ENCODE measurements around the gene CABYR.
"Not testable (repeated sequence)": the region's sequence is repeated elsewhere in the genome, so short reads cannot be mapped to it uniquely, and the experiment has no call there.

CABYR gene

DNA sequence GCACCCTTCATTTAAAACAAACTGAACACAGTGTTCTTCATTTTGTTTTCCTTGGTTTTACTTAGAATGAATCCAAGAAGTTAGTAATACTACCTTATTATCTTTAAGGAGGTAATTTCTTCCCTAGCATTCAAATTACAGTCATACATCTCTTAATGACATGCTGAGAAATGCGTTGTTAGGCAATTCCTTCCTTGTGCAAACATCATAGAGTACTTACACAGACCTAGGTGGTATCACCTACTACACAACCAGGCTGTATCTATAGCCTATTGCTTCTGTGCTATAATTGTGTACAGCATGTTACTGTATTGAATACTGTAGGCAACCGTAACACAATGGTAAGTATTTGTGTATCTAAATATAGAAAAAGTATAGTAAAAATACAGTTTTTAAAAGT lies 8.4 kb upstream of the CABYR start:
- no peak for DNase-seq

DNA sequence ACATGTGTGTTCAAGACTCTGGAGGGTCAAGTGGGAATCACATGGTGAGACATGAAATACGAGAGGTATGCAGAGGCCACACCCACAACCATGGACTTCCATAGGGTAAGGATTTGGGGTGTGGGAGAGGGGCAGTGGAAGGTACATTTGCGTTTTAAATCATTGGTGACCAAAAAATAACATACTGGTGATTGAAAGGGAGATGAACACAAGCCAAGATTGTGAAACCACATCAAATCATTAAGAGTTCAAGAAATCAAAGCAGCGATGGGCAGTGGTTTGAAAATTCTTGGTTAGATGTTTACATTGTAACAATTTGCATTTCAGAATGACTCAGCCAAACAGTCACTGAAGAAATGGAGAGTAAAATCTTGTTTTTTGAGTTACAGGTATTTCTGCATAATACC lies 1.9 kb upstream of the CABYR start:
- no peak for DNase-seq

DNA sequence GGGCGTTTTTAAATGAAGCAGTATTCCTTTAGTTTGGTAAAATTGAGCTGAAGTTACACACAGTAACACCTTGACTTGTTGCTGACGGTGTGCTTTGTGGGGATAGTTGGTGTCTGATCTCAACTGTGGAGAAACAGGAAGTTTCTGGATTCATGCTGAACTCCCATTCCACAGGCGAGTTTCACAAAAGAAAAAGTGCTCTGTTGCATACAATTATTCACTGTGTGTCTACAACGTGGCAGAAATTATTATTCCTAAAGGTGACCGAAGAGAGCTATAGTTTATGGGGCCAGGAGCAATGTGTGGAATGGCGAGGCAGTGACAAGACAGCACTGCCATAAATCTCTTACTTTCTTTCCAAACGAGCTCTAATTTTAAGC lies 463 bp upstream of the CABYR start:
- DNase-seq: no peak

DNA sequence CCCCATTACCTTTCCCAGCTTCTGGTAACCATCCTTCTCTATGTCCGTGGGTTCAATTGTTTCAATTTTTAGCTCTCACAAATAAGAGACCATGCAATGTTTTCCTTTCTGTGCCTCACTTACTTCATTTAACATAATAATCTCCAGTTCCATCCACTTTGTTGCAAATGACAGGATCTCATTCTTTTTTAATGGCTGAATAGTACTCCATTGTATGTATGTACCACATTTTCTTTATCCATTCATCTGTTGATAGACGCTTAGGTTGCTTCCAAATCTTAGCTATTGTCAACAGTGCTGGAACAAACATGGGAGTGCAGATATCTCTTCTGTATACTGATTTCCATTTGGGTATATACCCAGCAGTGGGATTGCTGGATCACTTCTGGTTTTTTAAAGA lies 1.8 kb downstream of the CABYR start:
- no peak for DNase-seq

DNA sequence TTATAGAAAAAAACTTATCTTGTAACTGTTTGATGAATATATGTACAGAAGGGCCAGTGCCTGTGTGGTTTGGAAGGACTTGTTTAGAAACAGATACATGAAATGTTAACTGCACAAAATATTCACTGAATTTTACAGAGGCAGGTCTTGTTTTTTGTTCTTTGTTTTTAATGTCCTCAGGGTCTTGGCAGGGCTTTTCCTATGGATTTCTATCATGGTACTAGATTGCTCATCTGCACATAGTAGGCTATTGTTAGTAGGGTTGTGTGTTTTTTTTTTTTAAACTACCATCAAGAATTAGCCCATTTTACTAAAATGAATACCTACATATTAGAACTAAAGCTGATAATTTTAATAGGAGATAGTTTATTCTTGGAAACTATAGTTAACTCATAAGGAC lies 3.5 kb downstream of the CABYR start:
- DNase-seq: no peak

DNA sequence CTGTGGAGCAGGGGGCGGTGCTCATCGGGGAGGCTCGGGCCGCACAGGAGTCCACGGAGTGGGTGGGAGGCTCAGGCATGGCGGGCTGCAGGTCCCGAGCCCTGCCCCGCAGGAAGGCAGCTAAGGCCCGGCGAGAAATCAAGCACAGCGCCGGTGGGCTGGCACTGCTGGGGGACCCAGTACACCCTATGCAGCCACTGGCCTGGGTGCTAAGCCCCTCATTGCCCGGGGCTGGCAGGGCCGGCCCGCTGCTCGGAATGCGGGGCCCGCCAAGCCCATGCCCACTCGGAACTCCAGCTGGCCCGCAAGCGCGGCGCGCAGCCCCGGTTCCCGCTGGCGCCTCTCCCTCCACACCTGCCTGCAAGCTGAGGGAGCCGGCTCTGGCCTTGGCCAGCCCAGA lies 10.7 kb downstream of the CABYR start:
- not testable (repeated sequence) for DNase-seq

DNA sequence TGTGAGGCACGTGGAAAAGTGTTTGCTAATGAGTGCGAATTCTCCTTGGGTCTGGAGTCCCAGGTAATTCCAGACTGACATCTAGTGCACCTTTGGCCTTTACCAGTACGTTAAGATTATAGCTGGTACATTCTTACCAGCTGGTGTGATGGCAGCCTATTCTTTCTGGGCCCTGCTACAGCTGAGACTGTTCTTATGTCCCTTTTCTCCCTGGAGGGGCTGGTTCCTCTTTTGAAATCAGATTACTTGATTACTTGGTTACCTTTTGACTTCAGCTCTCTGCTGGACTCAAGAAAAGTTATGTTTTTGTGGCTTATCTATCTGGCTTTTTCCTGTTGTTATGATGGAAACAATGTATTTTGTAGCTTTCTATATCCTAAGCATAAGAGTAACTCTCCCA lies 14.5 kb downstream of the CABYR start:
- DNase-seq: no peak

DNA sequence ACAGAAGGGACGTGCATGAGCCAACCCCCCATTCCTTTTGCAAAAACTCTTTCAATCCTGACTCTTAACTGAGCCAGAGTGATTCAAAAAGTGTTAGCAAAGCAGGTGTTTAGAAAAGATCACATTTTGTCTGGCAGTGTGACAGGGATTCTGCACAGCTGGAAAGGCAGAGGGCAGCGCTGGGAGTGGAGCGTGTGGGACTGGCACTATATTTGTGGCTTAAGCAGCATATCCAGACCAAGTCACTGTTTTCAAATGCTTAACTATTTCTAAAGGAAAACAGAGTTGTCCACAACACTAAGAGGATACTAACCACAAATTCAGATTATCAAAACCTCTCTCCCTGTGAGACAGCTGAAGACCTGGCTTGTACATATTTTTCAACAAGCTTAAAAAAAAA lies 19.0 kb downstream of the CABYR start:
- no peak for DNase-seq

DNA sequence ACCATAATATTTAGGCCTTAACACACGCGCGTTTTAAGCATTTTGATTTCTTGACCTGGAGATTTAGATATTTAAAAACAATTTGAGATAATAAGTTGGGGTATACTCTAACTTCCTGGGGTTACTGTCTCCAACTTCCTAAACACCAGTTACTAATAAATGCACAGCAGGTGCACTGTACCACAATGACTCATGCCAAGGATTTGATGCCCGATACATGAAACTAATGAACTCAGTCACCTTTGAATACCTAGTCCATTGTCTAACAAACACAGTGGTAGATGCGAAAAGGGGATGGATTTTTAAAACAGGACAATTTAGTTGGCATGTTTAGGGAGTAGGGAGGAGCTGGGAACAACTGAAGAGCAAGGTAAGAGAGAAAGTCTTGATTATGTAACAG lies 21.2 kb downstream of the CABYR start:
- no peak for DNase-seq

DNA sequence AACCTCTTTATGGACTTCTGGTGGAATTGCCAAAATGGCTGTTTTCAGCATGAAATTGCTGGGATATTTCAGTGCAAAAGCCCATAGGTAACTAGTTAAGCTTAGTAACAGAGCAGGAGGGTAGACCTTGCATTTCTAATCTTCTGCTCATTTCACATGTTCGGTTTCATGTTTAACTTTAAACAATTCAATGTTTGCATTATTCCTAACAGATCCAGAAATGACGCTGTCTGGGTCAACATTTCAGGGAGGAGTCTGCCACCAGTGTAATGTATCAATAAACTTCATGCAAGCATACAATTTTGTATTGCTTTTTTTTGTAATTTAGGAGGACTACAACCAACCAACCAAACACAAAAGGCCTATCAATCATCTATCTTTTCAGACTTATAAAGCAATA lies 22.4 kb downstream of the CABYR start:
- DNase-seq: no peak

DNA sequence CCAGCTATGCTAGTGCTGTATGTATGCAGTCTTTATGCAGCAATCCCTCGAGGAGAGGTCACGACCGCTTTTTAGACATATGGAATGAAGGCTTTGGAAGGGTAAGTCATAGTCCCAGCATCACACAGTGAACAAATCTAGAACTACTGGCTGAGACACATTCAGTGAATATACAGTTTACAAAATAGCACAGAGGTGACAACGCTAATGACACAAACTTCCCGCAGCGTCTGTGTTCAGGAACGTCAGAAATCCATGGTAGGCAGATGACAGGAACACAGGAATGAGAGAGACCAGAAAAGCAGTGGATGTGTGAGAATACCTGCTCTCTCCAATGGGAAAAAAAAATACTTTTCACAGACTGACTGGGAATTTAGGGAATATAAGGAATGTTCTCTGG lies 29.6 kb downstream of the CABYR start:
- no peak for DNase-seq

DNA sequence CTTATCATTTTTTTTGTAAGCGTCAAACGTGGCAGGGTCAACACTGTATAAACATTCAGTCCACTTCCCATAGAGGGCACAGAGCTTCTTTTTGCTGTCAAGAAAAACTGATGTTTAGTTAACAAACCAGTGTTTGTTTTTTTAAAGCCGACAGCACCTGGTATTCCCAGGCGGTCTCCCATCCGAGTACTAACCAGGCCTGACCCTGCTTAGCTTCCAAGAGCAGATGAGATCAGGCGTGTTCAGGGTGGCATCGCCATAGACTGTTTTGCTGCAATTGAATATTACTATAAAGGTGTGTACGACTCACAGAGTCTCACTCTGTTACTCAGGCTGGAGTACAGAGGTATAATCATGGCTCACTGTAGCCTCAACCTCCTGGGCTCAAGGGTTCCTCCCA lies 31.5 kb downstream of the CABYR start:
- no peak for DNase-seq

DNA sequence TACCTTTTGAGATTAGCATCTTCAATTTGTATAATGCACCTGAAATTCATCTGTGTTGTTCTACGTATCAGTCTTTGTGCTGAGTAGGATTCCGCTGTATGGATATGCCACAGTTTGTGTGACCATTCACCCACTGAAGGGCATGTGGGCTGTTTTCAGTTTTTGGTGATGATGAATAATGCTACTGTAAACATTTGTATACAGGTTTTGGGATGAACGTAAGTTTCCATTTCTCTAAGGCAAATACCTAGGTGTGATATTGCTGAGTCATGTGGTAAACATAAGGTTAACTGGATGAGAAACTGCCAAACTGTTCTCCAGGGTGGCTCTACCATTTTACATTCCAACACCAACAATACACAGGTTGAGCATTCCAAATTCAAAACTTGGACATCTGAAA lies 35.1 kb downstream of the CABYR start:
- no peak for DNase-seq

DNA sequence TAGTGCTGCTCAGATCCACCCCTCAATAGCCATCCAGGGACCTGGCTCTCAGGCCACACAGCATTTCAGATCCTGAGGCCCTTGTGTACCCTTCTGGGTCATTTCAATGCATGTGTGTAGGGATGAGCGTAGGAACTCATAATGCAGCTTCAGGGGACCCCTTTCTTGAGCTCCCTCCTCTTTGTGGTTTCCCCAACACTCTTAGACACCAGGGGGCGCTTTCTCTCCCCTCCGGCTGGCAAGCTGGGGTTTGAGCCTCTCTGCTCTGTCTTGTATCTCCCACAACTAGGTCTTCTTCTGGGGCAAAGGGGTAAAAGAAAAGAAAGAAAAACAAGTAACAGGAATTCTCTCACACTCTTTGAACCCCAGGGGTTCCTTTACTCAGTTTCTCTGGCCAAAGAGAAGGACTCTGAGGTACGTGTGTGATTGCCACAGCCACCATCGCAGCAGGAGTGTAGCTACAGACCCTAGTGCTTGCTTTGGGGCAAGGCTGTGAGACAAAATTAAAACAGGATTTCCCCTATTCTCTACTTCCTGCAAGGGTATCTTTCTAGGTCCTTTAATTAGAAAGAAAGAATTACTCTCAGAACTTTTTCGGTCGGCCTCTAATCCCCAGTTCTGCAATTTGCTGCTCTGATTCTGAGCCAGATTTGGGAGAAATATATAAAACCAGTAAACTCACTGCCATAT lies 38.0 kb downstream of the CABYR start:
- peak; percentile 5 for DNase-seq

DNA sequence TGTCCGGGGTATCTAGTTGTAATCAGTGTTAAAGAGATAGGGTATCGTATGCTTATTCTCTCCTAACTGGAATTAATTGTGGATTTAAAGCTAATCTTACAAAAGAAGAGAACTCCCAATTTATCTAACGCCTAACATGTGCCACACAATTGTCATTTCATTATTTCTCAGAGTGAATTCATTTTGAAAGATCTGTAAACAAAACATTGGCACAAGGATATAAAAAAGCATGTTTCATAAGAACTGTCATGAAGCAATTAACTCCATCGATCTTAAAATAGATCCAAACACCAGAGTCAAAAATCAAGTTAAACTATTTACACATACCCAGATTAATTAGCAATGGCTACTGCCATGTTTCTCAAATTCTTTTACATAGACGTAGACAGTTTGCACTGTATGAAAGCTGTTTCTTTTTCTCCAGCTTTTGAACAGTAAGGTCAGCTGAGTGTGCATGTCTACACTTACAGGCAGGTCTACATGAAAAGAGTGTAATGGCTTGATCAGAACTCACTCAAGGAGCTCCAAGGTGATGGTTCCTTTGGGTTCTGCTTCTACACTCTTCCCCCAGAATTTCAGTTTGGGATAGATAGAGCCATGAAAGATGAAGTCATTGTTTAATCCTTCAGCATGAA lies 38.8 kb downstream of the CABYR start:
- DNase-seq: no peak

DNA sequence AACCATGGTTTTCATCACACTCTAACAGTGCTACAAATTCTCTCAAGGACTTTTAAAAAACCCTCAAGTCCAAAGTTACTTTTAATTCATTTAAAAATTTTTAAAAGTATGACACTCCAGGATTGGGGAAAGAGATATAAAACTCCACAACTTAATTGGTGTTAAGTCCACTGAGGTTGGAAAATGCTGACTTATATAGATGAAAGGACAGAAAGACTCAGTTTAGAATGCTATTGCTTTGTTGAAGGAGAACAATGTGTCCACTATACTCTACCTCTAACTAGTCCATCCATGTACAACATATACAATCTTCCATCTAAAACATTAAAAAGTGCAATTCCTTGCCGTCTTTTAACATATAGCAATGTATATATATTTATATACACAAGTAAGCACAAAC lies 41.2 kb downstream of the CABYR start:
- DNase-seq: no peak

DNA sequence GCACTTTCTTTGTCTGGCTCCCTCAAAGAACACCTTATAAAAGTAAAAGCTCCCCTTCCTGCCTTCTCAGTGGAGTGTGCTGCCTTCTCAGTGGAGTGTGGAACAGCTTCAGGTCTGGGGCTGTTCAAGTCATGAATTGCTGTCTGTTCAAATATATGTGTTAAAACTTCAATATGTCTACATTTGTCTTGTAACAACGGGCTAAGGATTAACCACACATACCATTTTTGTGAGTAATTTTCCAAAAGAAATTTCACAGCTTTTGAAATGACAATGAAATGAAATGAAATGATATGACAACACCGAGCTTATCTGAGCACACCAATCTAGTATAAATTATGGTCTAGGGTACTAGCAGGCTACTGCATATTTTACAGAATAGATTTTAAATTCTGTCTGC lies 42.9 kb downstream of the CABYR start:
- no peak for DNase-seq

DNA sequence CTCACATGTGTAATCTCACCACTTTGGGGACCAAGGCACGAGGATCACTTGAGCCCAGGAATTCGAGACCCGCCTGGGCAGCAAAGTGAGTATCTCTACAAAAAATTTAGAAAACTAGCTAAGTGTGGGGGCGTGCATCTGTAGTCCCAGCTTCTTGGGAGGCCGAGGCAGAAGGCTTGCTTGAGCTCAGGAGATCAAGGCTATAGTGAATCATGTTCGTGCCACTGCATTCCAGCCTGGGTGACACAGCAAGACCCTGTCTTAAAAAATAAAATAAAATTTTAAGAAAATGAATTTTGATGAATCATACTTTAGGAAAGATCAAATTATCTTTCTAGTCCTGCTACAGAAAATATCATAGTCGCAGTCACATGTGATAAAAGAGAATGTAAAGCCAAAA lies 46.9 kb downstream of the CABYR start:
- DNase-seq: no peak

DNA sequence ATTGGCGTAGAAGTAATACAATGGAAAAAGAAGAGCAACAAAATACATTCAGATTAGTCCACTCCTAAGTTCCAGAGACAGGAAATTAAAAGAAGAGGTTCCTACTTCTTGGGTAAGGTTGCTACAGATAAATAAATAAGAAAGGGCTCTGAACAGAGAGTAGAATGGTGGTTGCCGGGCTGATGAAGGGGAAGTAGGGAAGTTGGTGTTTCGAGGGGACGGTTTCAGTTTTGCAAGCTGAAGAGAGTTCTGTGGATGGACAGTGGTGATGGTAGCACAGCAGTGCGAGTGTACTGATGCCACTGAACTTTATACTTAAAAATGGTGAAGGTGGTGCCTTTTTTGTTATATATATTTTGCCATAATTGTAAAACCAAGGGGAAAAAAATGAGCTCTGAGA lies 48.2 kb downstream of the CABYR start:
- no peak for DNase-seq

DNA sequence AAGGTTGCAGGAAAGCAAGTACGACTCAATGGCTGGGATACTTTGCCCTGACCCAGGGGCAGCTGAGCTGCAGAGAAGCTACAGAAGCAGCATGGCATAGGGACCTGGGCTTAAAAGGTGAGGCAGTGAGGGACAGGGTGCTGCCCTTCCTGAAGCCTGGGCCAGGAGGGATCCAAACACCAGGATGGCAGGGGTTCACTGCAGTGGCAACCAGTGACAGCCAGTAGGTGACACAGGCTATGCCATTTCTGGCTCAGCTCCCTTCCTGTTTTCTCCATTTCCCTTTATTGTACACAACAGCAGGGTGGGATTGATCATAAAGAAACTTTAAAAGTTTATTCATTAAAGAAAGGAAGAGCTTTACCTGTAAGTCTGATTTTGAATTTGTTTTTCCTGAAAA lies 48.8 kb downstream of the CABYR start:
- DNase-seq: no peak

DNA sequence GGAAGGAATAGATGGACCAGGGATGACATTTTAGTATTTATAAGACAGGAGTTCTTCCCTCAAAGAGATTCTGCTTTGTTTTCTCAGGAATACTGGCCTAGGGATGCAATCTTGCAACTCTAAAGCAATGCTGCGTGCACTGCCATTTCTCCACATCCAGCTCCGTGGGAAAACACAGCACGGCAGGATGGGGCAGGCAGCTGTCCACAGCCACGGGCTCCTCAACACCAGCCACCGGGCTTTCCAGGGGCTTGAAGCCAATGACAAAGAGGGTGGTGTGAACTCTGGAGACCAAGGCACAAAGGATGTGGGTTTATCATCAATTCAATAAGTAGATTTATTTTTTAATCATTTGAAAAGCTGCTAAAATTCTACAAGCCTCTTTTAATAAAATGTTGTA lies 49.3 kb downstream of the CABYR start:
- DNase-seq: no peak

DNA sequence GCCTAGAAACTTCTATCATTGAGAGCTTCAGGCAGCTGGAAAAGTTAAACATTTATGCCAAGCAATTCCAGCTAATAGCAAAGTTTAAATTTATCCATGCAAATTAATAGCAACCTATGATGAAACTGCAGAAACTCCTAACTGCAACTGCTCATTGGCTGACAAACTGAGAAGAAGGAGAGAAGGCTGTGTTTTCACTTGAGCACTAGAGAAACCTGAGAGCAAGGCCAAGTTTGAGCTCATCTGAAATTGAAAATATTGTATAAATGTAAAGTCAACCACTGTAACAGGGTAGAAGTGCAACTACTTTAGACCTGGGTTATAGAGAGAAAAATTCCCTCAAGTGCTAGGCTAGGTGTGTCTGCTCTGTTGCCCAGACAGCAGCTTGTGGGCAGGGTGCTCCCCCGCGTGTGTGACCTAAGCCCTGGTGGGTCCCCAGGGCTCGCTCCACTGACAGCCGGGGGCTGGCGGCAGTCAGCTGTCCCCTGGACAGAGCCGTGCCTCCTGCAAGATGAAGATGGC lies 50.2 kb downstream of the CABYR start:
- no peak for DNase-seq

DNA sequence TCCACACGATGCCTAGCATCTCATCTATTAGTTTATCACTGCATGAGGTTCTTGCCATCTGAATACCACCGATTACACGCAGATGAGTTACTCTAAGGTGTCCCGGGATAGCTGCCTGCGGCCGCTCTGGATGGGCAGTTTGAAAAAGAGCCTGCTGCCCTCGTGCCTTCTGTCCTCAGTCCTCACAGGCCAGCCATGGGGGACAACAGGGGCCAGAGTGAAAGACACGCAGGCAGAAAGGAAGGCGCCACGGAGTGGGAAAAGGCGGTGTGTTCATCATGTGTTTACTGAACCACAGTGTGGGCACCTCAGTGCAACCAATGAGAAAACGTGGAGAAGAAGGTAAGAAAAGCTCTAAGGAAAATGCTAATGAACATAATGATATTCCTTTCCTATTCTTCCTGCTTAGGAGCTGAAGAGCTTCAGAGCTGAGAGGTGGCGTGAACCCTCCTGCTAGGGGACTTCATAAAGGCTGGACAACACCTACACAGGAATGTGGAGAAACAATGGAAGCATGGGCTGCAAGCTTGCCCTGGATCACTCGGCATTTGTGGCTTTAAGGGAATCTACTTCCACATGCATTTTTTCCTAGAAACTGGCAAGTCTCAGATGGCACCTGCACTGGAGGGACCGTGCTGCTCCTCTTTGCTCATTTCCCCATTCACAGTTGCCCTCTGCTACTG lies 50.9 kb downstream of the CABYR start:
- DNase-seq: no peak

DNA sequence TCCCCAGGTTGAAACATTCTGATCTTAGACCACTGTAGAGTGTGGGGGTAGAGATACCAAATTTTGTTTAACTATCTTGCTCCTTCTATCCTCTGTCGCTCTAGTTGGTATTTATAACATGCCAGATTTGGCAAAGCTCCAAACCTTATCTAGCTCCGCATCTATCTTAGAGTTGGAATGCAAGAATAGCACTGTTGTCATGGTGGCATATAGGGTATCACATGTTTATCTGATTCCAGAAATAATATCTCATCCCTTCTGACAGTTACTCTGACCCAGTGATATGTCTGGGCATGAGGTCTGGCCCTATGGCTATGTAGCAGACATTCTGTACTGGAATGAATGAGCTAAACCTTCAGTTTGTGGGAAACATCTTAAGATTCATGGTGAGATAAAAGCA lies 51.7 kb downstream of the CABYR start:
- DNase-seq: no peak
